ENCODE measurements around the gene UBE2E3. TPM values are rescaled to one million over a fixed set of nuclear protein-coding genes. Genes with fewer than 3 reads are reported as not detected.

UBE2E3 gene
- total RNA-seq, 1 donor from 2014 or later, result 74.2 TPM

DNA sequence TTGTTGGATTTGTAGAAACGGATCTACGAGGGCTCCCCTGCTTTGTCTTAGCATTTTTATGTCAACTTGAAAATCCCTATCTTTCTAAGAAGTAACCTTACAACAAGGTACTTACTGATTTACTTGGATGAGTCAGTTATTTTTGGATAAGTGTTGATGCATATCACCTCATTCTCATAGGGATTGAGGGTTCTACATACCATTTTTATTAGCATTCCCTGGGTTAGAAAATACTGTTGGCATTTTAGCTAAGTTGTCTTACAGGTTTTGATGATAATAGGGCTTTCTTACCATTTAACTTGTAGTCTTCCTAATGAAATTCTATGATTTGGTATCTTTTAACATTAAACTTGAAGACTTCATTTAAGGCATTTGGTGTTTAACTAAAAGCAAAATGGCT lies 125.2 kb downstream of the UBE2E3 start:
- no peaks in the 10 kb centered on the region for H3K9me3 Mint-ChIP-seq (ENCODE audit: low read depth)
- H3K4me3 Mint-ChIP-seq (ENCODE audit: unreplicated experiment), result no peak overlapping the region
- H3K27me3 Mint-ChIP-seq (ENCODE audit: low read depth), result no peaks in the 10 kb centered on the region
- H3K27ac Mint-ChIP-seq (ENCODE audit: unreplicated experiment), result no peak overlapping the region
- peaks cover 15% of the 10 kb centered on the region for H3K4me1 Mint-ChIP-seq (ENCODE audit: low read depth)
- TF ChIP-seq, protein P1, sequence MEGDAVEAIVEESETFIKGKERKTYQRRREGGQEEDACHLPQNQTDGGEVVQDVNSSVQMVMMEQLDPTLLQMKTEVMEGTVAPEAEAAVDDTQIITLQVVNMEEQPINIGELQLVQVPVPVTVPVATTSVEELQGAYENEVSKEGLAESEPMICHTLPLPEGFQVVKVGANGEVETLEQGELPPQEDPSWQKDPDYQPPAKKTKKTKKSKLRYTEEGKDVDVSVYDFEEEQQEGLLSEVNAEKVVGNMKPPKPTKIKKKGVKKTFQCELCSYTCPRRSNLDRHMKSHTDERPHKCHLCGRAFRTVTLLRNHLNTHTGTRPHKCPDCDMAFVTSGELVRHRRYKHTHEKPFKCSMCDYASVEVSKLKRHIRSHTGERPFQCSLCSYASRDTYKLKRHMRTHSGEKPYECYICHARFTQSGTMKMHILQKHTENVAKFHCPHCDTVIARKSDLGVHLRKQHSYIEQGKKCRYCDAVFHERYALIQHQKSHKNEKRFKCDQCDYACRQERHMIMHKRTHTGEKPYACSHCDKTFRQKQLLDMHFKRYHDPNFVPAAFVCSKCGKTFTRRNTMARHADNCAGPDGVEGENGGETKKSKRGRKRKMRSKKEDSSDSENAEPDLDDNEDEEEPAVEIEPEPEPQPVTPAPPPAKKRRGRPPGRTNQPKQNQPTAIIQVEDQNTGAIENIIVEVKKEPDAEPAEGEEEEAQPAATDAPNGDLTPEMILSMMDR (IDR thresholded peaks at IDR 0.05), result no peak
- no peak for DNase-seq (ENCODE audit: low spot score)
- H3K36me3 Mint-ChIP-seq (ENCODE audit: low read depth), result no peaks in the 10 kb centered on the region

DNA sequence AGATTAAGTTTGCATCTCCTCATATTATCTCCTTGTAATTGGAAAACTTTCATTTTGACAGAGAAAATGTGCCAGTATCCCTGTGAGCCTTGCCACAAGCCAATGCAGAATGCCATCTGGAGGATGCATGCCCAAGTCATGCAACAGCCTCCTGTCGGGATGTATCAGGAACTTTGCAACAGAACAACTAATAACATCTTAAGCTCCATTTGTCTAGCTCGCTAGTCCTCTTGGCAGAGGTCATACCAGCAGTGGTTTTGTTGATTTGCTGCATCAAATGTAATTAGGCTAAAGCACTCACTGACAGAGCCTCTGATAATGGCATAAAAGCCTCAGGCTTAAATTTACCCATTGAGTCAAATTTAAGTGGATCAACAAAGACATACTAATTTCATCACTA lies 125.8 kb downstream of the UBE2E3 start:
- no peak for DNase-seq (ENCODE audit: low spot score)
- Mint-ChIP-seq H3K27ac (ENCODE audit: unreplicated experiment) (no peak overlapping the region), H3K4me1 (ENCODE audit: low read depth) (peaks cover 15% of the 10 kb centered on the region), H3K9me3 (ENCODE audit: low read depth) (no peaks in the 10 kb centered on the region), H3K36me3 (ENCODE audit: low read depth) (no peaks in the 10 kb centered on the region), H3K4me3 (ENCODE audit: unreplicated experiment) (no peak overlapping the region), H3K27me3 (ENCODE audit: low read depth) (no peaks in the 10 kb centered on the region)
- TF ChIP-seq, protein P1 (IDR thresholded peaks at IDR 0.05), result no peak

DNA sequence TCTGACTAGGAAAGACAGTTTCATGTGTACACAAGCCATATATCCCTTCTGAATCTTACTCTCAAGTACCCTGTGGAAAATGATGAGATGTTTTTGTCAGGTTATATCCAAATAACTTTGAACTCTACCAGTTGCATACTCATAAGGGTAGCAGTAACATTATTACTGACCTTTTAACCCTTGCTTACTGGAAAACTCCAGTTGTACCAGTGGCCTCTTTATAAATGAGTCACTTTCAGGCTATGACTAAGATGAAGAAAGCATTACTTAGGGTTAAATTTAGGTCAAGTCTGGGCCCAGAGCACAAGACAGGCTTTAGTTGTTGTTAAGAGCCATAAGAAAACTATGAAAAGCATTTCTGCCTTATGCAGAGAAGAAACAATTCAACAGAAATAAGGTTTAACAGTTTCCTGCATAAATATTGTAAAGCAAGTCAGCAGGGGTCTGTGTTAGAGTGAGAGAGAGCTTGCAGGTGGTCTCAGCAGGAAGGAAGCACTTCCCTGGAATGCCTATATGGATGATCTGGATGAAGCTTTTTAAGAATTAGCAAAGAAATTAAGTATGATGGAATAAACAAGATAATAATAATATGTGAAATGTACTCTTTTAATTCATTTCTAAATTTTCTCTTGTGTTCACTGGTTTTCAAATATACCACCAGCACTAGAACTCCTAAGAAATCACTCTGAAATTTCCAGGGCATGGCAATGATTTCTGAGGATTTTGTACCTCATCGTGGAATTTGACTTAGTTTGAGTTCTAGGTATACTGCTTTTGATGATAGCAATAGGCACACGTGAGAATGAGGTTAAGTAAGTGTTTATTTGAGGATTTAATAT lies 126.6 kb downstream of the UBE2E3 start:
- H3K4me3 Mint-ChIP-seq (ENCODE audit: unreplicated experiment), result no peak overlapping the region
- DNase-seq (ENCODE audit: low spot score), result no peak
- no peak overlapping the region for H3K27ac Mint-ChIP-seq (ENCODE audit: unreplicated experiment)
- no peaks in the 10 kb centered on the region for H3K27me3 Mint-ChIP-seq (ENCODE audit: low read depth)
- H3K9me3 Mint-ChIP-seq (ENCODE audit: low read depth), result no peaks in the 10 kb centered on the region
- TF ChIP-seq, protein P1 (IDR thresholded peaks at IDR 0.05), result no peak
- H3K36me3 Mint-ChIP-seq (ENCODE audit: low read depth), result no peaks in the 10 kb centered on the region
- peaks cover 15% of the 10 kb centered on the region for H3K4me1 Mint-ChIP-seq (ENCODE audit: low read depth)

DNA sequence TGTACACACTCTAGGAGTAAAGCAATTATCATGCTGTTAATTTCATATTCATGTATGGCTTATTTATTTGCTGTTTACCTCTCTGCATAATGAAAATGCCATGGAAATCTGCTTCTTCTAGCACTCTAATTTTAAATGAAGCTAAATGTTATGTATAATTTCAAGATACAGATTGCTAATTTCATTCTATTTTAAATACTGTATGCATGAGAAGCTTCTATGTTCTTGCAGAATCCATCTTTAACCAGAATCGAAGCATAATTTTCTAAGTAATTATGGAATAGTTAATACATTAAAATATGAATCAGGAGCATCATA lies 127.2 kb downstream of the UBE2E3 start:
- Mint-ChIP-seq H3K27me3 (ENCODE audit: low read depth) (no peaks in the 10 kb centered on the region), H3K4me3 (ENCODE audit: unreplicated experiment) (no peak overlapping the region), H3K27ac (ENCODE audit: unreplicated experiment) (no peak overlapping the region), H3K4me1 (ENCODE audit: low read depth) (peaks cover 15% of the 10 kb centered on the region), H3K36me3 (ENCODE audit: low read depth) (no peaks in the 10 kb centered on the region), H3K9me3 (ENCODE audit: low read depth) (no peaks in the 10 kb centered on the region)
- TF ChIP-seq, protein P1 (IDR thresholded peaks at IDR 0.05), result no peak
- no peak for DNase-seq (ENCODE audit: low spot score)

DNA sequence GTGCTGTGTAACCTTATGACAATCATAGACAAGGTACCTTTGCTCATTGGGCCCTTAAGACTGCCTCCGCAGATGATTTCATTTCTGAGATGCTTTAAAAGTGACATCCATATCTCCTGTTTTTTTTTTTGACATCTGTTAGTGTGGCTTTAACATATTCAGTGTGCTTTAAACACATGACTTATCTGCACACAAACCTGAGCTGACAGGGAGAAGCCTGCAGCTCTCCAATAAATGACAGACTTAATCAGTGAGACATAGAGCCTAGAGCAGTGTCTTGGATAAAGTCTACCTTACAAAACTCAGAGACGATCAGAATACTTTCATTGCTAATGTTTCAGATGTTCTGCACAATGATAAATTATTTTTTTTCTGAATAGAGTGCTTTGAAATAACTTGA lies 130.7 kb downstream of the UBE2E3 start:
- Mint-ChIP-seq H3K27me3 (ENCODE audit: low read depth) (no peaks in the 10 kb centered on the region), H3K27ac (ENCODE audit: unreplicated experiment) (no peak overlapping the region), H3K4me1 (ENCODE audit: low read depth) (peaks cover 9% of the 10 kb centered on the region), H3K36me3 (ENCODE audit: low read depth) (no peaks in the 10 kb centered on the region), H3K4me3 (ENCODE audit: unreplicated experiment) (no peak overlapping the region), H3K9me3 (ENCODE audit: low read depth) (no peaks in the 10 kb centered on the region)
- no peak for DNase-seq (ENCODE audit: low spot score)
- TF ChIP-seq, protein P1 (IDR thresholded peaks at IDR 0.05), result no peak

Measured in chondrocyte (in vitro differentiated cells).